ENCODE data around the gene THSD7B.

DNA sequence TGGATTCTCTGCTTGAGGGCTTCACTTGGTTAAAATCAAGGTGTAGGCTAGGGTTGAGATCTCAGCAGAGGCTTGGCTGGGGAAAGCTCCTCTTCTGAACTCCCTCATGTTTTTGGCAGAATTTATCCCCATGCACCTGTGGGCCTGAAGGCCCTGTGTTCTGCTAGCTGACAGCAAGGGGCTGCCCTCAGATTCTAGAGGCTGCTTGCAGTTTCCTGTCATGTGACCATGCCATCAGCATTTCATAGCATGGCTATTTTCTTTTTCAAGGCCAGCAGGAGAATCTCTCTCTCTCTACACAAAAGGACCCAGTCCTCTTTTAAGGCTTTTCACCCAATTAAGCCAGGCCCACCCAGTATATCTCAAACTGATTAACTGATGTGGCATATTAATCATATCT lies 684.1 kb downstream of the THSD7B start:
- TF ChIP-seq POLR2A (IDR thresholded peaks at IDR 0.05), result no peak
- TF ChIP-seq EP300 (IDR thresholded peaks at IDR 0.05), result no peak
